MM.1S (cell line): ENCODE measurements around the gene GOT2.

Experiments
- CTCF ChIP-seq: fragments of 300-600 bp; sonication (generic); IDR thresholded peaks from 2 replicates; pipeline ENCODE4 v1.5.1; 2016; ENCODE audit warnings: antibody characterized with exemption, low read length, mixed read lengths
- EZH2 ChIP-seq: fragments of 300-600 bp; sonication (generic); optimal IDR thresholded peaks from 2 replicates; pipeline ENCODE3; 2017; ENCODE audit warnings: low read depth, mild to moderate bottlenecking, antibody characterized with exemption, low read length, mixed read lengths
- EZH2phosphoT487 ChIP-seq: fragments of 300-600 bp; sonication (generic); IDR thresholded peaks from 2 replicates; pipeline ENCODE4 v1.6.1; 2018; ENCODE audit warnings: antibody characterized with exemption, low read length

- TF ChIP-seq CTCF (no peak), EZH2 (no peak), EZH2phosphoT487 (no peak)
These were observed 55.4 kb downstream of the GOT2 start for GRCh38 chr16:58678716-58679115.
